Liver (tissue), 9 donors: ENCODE measurements around the gene ROR1. TPM values are rescaled to one million over a fixed set of nuclear protein-coding genes. Genes with fewer than 3 reads are reported as not detected.

Experiments used
- DNase-seq: peaks from one replicate; pipeline ENCODE4 v3.0.0-alpha.2; 2017; ENCODE audit warnings: low spot score
- H3K27ac ChIP-seq, 2 donors: one replicate each; pipeline ENCODE4 v1.7.0; 2013; ENCODE audit warnings: inconsistent platforms in 2 of 2, low read length in 2 of 2, control low read depth in 1 of 2, low read depth in 1 of 2, mild to moderate bottlenecking in 1 of 2
- H3K27me3 ChIP-seq, 4 donors: one replicate each; pipeline versions ENCODE4 v1.6.1 to v1.7.0; 2013; ENCODE audit warnings: low read length in 3 of 4, inconsistent platforms in 1 of 4, mild to moderate bottlenecking in 1 of 4, moderate library complexity in 1 of 4; ENCODE audit not compliant: control insufficient read depth in 4 of 4, insufficient read depth in 4 of 4
- H3K36me3 ChIP-seq, 4 donors: one replicate each; pipeline versions ENCODE4 v1.6.1 to v1.7.0; 2013; ENCODE audit warnings: low read length in 3 of 4, mild to moderate bottlenecking in 3 of 4, low read depth in 1 of 4, moderate library complexity in 1 of 4; ENCODE audit not compliant: control insufficient read depth in 4 of 4, insufficient read depth in 3 of 4
- H3K4me1 ChIP-seq, 4 donors: one replicate each; pipeline versions ENCODE4 v1.6.1 to v1.7.0; 2013; ENCODE audit warnings: low read length in 3 of 4, mild to moderate bottlenecking in 3 of 4, moderate library complexity in 1 of 4; ENCODE audit not compliant: control insufficient read depth in 4 of 4, insufficient read depth in 4 of 4
- H3K4me3 ChIP-seq, 3 donors: one replicate each; pipeline versions ENCODE4 v1.6.1 to v1.7.0; 2013; ENCODE audit warnings: low read length in 3 of 3, control low read depth in 1 of 3, low read depth in 1 of 3, mild to moderate bottlenecking in 1 of 3
- H3K9ac ChIP-seq, 2 donors: one replicate each; pipeline ENCODE4 v1.7.0; 2013; ENCODE audit warnings: low read length in 2 of 2, mild to moderate bottlenecking in 2 of 2, moderate library complexity in 2 of 2, control low read depth in 1 of 2, low read depth in 1 of 2
- H3K9me3 ChIP-seq, 4 donors: one replicate each; pipeline versions ENCODE4 v1.6.1 to v1.7.0; 2013; ENCODE audit warnings: low read length in 3 of 4; ENCODE audit not compliant: control insufficient read depth in 4 of 4
- ATF3 ChIP-seq: IDR thresholded peaks from 2 replicates; pipeline ENCODE4 v1.6.1; 2016; ENCODE audit warnings: antibody characterized with exemption
- CTCF ChIP-seq: fragments of 150-350 bp; IDR thresholded peaks from 2 replicates; pipeline ENCODE4 v1.5.1; 2017; ENCODE audit warnings: improper control_type of control experiment, low read depth, low read length; ENCODE audit not compliant: missing input control
- EGR1 ChIP-seq, 2 donors: IDR thresholded peaks; 2 replicates each; pipeline ENCODE4 v1.6.1; 2016 to 2018; ENCODE audit warnings: antibody characterized with exemption in 2 of 2, low read depth in 2 of 2
- FOXA1 ChIP-seq: IDR thresholded peaks from 2 replicates; pipeline ENCODE4 v1.6.1; 2016; ENCODE audit warnings: antibody characterized with exemption
- FOXA2 ChIP-seq: IDR thresholded peaks from 2 replicates; pipeline ENCODE4 v1.6.1; 2016; ENCODE audit warnings: antibody characterized with exemption
- GABPA ChIP-seq, 2 donors: IDR thresholded peaks in 1 of 2; conservative IDR thresholded peaks in 1 of 2; 2 replicates each; pipeline ENCODE4 v1.6.1; 2016; ENCODE audit warnings: antibody characterized with exemption in 2 of 2, mild to moderate bottlenecking in 1 of 2, moderate library complexity in 1 of 2
- HNF4A ChIP-seq, 2 donors: conservative IDR thresholded peaks; 2 replicates each; pipeline ENCODE4 v1.6.1; 2016; ENCODE audit warnings: antibody characterized with exemption in 2 of 2, mild to moderate bottlenecking in 2 of 2
- HNF4G ChIP-seq: IDR thresholded peaks from 2 replicates; pipeline ENCODE4 v1.6.1; 2016; ENCODE audit warnings: antibody characterized with exemption
- JUND ChIP-seq, 2 donors: IDR thresholded peaks; 2 replicates each; pipeline ENCODE4 v1.6.1; 2016; ENCODE audit warnings: antibody characterized with exemption in 2 of 2
- MAX ChIP-seq: IDR thresholded peaks from 2 replicates; pipeline ENCODE4 v1.6.1; 2016; ENCODE audit warnings: antibody characterized with exemption
- NR2F2 ChIP-seq: IDR thresholded peaks from 2 replicates; pipeline ENCODE4 v1.6.1; 2016; ENCODE audit warnings: antibody characterized with exemption
- RAD21 ChIP-seq, 2 donors: IDR thresholded peaks; 2 replicates each; pipeline ENCODE4 v1.6.1; 2016; ENCODE audit warnings: antibody characterized with exemption in 2 of 2, mild to moderate bottlenecking in 2 of 2
- REST ChIP-seq: IDR thresholded peaks from 2 replicates; pipeline ENCODE4 v1.6.1; 2016; ENCODE audit warnings: antibody characterized with exemption, mild to moderate bottlenecking
- RXRA ChIP-seq, 2 donors: IDR thresholded peaks; 2 replicates each; pipeline ENCODE4 v1.6.1; 2017 to 2018; ENCODE audit warnings: antibody characterized with exemption in 2 of 2, mild to moderate bottlenecking in 1 of 2
- SP1 ChIP-seq: IDR thresholded peaks from 2 replicates; pipeline ENCODE4 v1.6.1; 2018; ENCODE audit warnings: antibody characterized with exemption, mild to moderate bottlenecking
- TAF1 ChIP-seq: conservative IDR thresholded peaks from 2 replicates; pipeline ENCODE4 v1.6.1; 2016; ENCODE audit warnings: antibody characterized with exemption, mild to moderate bottlenecking
- YY1 ChIP-seq: IDR thresholded peaks from 2 replicates; pipeline ENCODE4 v1.6.1; 2016; ENCODE audit warnings: antibody characterized with exemption, mild to moderate bottlenecking
- ZBTB33 ChIP-seq: IDR thresholded peaks from 2 replicates; pipeline ENCODE4 v1.6.1; 2016; ENCODE audit warnings: antibody characterized with exemption
- WGBS: extraction: QIAGEN DNeasy Blood & Tissue Kit; methylation state at CpG from one replicate; pipeline ENCODE4 v1.1.7; 2013; 5-methylcytosine and 5-hydroxymethylcytosine counted together
- polyA plus RNA-seq, 2 donors: library from polyadenylated mRNA; stranded (reverse) in 1 of 2; unstranded in 1 of 2; fragments of 200-250 nt in 1 of 2; fragments of >200 nt in 1 of 2; fragmentation: Nextera tagmentation in 1 of 2; extraction: Ambion mirVana in 1 of 2; gene quantifications; one replicate each; pipeline versions ENCODE4 v1.2.1 to v1.2.3, GENCODE V29; 2013 to 2015
- total RNA-seq, 2 donors: library from RNA; depleted of rRNA; stranded (reverse); fragments of >200 nt; gene quantifications; one replicate each; pipeline ENCODE4 v1.2.3, GENCODE V29; 2014
- donor health status: healthy.
- donor health status: healthy.
- donor health status: healthy.
- donor health status: healthy.
- donor health status: healthy.

ROR1 gene
- total and polyA plus RNA-seq, 4 donors = 0.15 to 0.98 (median 0.37) TPM

- no peak overlapping the region for H3K27ac ChIP-seq
- no peak overlapping the region for H3K4me3 ChIP-seq
- no peaks in the 10 kb centered on the region for H3K4me1 ChIP-seq
- H3K9me3 ChIP-seq = no peaks in the 10 kb centered on the region
- TF ChIP-seq RXRA (IDR thresholded peaks at IDR 0.05) = no peak
- H3K36me3 ChIP-seq = no peaks in the 10 kb centered on the region
- no peaks in the 10 kb centered on the region for H3K27me3 ChIP-seq
- 93% methylated on average over 3 of the region's 3 CpGs for WGBS
- no peak overlapping the region for H3K9ac ChIP-seq
- DNase-seq = no peak
Measured at GRCh38 chr1:63877816-63878215, 104.0 kb downstream of the ROR1 start.

GRCh38 chr1:63878932-63879331 is 105.1 kb downstream of the ROR1 start:
- Histone ChIP-seq H3K4me1 (no peaks in the 10 kb centered on the region), H3K9ac (no peak overlapping the region), H3K4me3 (no peak overlapping the region), H3K36me3 (no peaks in the 10 kb centered on the region), H3K27ac (no peak overlapping the region), H3K27me3 (no peaks in the 10 kb centered on the region), H3K9me3 (no peaks in the 10 kb centered on the region)
- 0% methylated on average over 1 of the region's 1 CpG for WGBS
- TF ChIP-seq ZBTB33 = no peak
- no peak for TF ChIP-seq JUND (IDR thresholded peaks at IDR 0.05)
- no peak for TF ChIP-seq FOXA2
- no peak for TF ChIP-seq GABPA (IDR thresholded peaks at IDR 0.05 in 1 of 2, conservative IDR thresholded peaks at IDR 0.05 in 1 of 2)
- TF ChIP-seq RXRA (IDR thresholded peaks at IDR 0.05) = no peak
- TF ChIP-seq ATF3 = no peak
- no peak for TF ChIP-seq REST
- no peak for TF ChIP-seq SP1
- TF ChIP-seq TAF1 = no peak
- no peak for TF ChIP-seq RAD21 (IDR thresholded peaks at IDR 0.05)
- TF ChIP-seq EGR1 (IDR thresholded peaks at IDR 0.05; ENCODE audit: low read depth in 2 of 2) = no peak
- no peak for TF ChIP-seq CTCF
- no peak for TF ChIP-seq HNF4G
- no peak for TF ChIP-seq FOXA1
- no peak for TF ChIP-seq HNF4A (conservative IDR thresholded peaks at IDR 0.05)
- no peak for TF ChIP-seq NR2F2
- no peak for TF ChIP-seq MAX
- no peak for TF ChIP-seq YY1
- DNase-seq = no peak
